Measurements from ENCODE around the gene SF3B2.

SF3B2 gene

GRCh38 chr11:66056501-66056900 lies 4.3 kb downstream of the SF3B2 start:
- H3K27ac ChIP-seq: no peak overlapping the region
- TF ChIP-seq CTCF (conservative IDR thresholded peaks at IDR 0.05): no peak

DNA sequence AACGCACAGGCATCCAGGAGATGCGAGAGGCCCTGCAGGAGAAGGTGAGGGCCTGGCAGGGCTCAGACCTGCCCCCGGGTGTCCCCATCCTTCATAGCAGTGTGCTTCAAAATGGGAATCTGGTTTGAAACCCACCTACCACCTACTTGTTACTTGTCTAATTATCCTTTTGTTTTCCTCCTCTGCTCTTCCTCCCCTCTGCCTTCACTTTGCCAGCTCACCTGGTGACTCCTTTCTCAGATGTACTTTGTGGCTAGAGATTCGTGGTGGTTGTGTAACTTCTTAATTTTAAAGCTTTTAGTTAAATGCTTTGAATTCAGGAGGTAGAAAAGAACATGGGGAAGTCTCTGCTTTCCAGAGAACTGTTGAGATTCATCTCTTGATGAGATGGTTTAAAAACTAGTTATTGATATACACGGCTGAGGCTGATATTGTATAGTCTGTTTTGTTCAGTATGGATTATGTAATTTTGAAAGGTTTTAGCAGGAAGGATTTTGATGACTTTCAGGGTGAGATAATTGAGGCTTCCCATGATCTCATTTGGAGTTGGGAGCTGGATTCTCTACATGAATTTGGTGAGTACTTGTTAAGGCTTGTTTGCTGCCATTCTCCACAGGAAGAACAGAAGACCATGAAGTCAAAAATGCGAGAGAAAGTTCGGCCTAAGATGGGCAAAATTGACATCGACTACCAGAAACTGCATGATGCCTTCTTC lies 8.0 kb downstream of the SF3B2 start:
- no peak for TF ChIP-seq CTCF (conservative IDR thresholded peaks at IDR 0.05)
- no peak overlapping the region; the same call in 1 of the 2 replicates for H3K27ac ChIP-seq

DNA sequence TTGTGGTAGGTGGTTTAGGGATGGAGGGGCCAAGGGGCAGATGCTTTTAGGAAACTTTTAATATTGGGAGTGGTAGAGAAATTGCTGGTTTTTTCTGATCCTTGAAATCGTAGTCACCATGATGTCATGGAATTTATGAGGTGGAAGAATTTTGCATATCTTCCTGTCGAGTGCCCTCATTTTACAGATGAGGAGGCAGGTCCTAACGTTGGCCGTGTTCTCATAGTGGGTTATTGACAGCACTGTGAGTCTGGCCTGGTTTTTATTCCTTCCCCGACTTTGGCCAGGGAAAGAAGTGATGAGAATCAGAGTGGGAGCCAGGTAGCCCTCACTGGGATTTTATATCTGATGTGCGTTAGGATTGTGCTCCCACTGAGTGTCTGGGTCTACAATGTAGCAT lies 9.1 kb downstream of the SF3B2 start:
- peak overlapping the region; percentile 8 for H3K27ac ChIP-seq
- TF ChIP-seq CTCF (conservative IDR thresholded peaks at IDR 0.05): no peak

GRCh38 chr11:66062408-66062807 lies 10.2 kb downstream of the SF3B2 start:
- TF ChIP-seq CTCF (conservative IDR thresholded peaks at IDR 0.05): no peak

DNA sequence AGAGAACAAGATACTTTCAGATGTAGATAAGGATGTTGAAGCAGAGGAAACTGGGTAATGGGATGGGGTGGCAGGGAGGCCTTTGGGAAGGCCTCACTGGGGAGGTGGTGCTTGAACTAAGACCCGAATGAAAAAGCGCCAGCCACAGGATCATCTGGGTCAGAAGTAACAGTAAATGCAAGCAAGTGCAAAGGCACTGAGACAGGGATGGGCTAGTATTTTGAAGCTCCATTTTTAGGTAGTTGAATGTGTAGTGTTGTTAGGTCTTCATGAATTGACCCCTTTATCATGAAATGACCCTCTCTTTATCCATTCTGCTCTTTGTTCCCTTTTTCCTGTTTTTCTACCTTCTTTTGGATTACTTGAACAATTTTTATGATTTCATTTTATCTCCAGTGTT lies 11.7 kb downstream of the SF3B2 start:
- no peak for TF ChIP-seq CTCF (conservative IDR thresholded peaks at IDR 0.05)
- H3K27ac ChIP-seq: no peak overlapping the region

More at GRCh38 chr11:66062408-66062807, 10.2 kb downstream of the SF3B2 start:
- 0 out of 2 replicates have a peak overlapping the region, but pooled peaks have one; percentile 8 for H3K27ac ChIP-seq

- no peak for TF ChIP-seq CTCF (conservative IDR thresholded peaks at IDR 0.05)
- H3K27ac ChIP-seq: no peak overlapping the region
Observed at GRCh38 chr11:66064571-66064970, 12.4 kb downstream of the SF3B2 start.

- TF ChIP-seq CTCF (conservative IDR thresholded peaks at IDR 0.05): no peak
- H3K27ac ChIP-seq: peak overlapping the region; percentile 93; the same call in 1 of the 2 replicates
Observed at GRCh38 chr11:66066751-66067150, 14.6 kb downstream of the SF3B2 start.

Measured in VCaP (cell line).